ENCODE results near the gene MS4A5.

MS4A5 gene

GRCh38 chr11:60492488-60493009, 63.2 kb downstream of the MS4A5 start, which contains the start of gene MS4A12:
Gene MS4A12, plus strand, starts transcription at chr11:60492778. Its CDS starts 4,541 bp downstream, at chr11:60497319.
- no peak within 1 kb of the TSS for H3K9ac ChIP-seq (ENCODE audit: low read depth, low read length)
- no peaks in the 10 kb centered on the region for H3K27me3 ChIP-seq (ENCODE audit: insufficient read depth, low read length)
- H3K4me3 ChIP-seq (ENCODE audit: low read length), result no peak within 1 kb of the TSS
- no peaks in the 10 kb centered on the region for H3K9me3 ChIP-seq (ENCODE audit: insufficient read depth, low read depth, low read length)
- H3K27ac ChIP-seq (ENCODE audit: low read length), result no peak within 1 kb of the TSS
- H3K4me1 ChIP-seq (ENCODE audit: insufficient read depth, low read length), result peaks cover 4% of the 10 kb centered on the region; the same call in 1 of the 2 replicates
- no peaks in the 10 kb centered on the region for H3K36me3 ChIP-seq (ENCODE audit: insufficient read depth, low read depth, low read length)

DNA sequence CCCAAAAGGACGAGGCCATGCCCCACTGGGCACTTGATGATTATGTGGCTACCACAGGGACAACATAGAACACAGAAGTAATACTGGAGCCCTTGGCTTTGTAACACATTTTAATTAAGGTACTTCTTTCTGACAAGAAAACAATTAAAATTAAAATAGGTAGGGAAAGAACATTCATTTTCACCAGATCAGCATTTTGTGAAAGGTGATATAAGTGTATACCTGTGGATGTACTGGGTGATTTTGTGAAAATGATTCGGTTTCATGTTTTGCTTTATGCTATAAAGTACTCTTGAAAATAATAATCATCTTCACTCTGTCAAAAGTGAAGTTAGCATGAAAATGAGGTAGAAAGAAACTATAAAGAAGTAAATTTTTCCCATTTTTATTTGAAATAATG, 64.1 kb downstream of the MS4A5 start:
- H3K9ac ChIP-seq (ENCODE audit: low read depth, low read length), result no peak overlapping the region
- peaks cover 13% of the 10 kb centered on the region; the same call in 1 of the 2 replicates for H3K4me1 ChIP-seq (ENCODE audit: insufficient read depth, low read length)
- no peaks in the 10 kb centered on the region for H3K9me3 ChIP-seq (ENCODE audit: insufficient read depth, low read depth, low read length)
- H3K27ac ChIP-seq (ENCODE audit: low read length), result no peak overlapping the region
- H3K27me3 ChIP-seq (ENCODE audit: insufficient read depth, low read length), result no peaks in the 10 kb centered on the region
- H3K36me3 ChIP-seq (ENCODE audit: insufficient read depth, low read depth, low read length), result no peaks in the 10 kb centered on the region
- H3K4me3 ChIP-seq (ENCODE audit: low read length), result no peak overlapping the region
